CD14-positive monocyte (primary cell): ENCODE data around the gene CNEP1R1. TPM values are rescaled to one million over a fixed set of nuclear protein-coding genes. Genes with fewer than 3 reads are reported as not detected.

ENCODE experiments used
- DNase-seq, 3 donors: peaks; one replicate each; pipeline ENCODE4 v3.0.0-alpha.2; 2011 to 2022
- H2AFZ ChIP-seq: 2 replicates; pipeline ENCODE4 v1.6.0; 2012; ENCODE audit warnings: mild to moderate bottlenecking, low read depth, low read length, inconsistent platforms; ENCODE audit not compliant: insufficient read depth, poor library complexity, severe bottlenecking
- H3K27ac ChIP-seq, 2 donors: 1 replicate in 1 of 2; 2 replicates in 1 of 2; pipeline ENCODE4 v1.5.1; 2012 to 2013; ENCODE audit warnings: low read length in 2 of 2, control low read depth in 1 of 2, inconsistent platforms in 1 of 2, low read depth in 1 of 2, mild to moderate bottlenecking in 1 of 2
- H3K27me3 ChIP-seq, 2 donors: one replicate each; pipeline versions ENCODE4 v1.6.0 to v1.6.1; 2011 to 2013; ENCODE audit warnings: low read length in 2 of 2; ENCODE audit not compliant: control insufficient read depth in 2 of 2, insufficient read depth in 2 of 2
- H3K36me3 ChIP-seq, 2 donors: replicated peaks in 1 of 2; 1 replicate in 1 of 2; 2 replicates in 1 of 2; pipeline versions ENCODE4 v1.5.1 to v1.6.1; 2012 to 2013; ENCODE audit warnings: low read length in 2 of 2, control low read depth in 1 of 2, inconsistent platforms in 1 of 2, mild to moderate bottlenecking in 1 of 2; ENCODE audit not compliant: insufficient read depth in 2 of 2, control insufficient read depth in 1 of 2
- H3K4me1 ChIP-seq, 2 donors: 1 replicate in 1 of 2; 2 replicates in 1 of 2; pipeline versions ENCODE4 v1.5.1 to v1.6.1; 2012 to 2013; ENCODE audit warnings: low read length in 2 of 2, control low read depth in 1 of 2, inconsistent platforms in 1 of 2, mild to moderate bottlenecking in 1 of 2, moderate library complexity in 1 of 2; ENCODE audit not compliant: insufficient read depth in 2 of 2, control insufficient read depth in 1 of 2
- H3K4me2 ChIP-seq: replicated peaks from 2 replicates; pipeline ENCODE3; 2012; ENCODE audit warnings: low read length, moderate library complexity, mild to moderate bottlenecking; ENCODE audit not compliant: poor library complexity, severe bottlenecking; ENCODE audit errors: extremely low read depth
- H3K4me3 ChIP-seq, 3 experiments: fragments of 200-600 bp in 1 of 3; sonication (generic) in 1 of 3; replicated peaks in 1 of 3; 1 replicate in 2 of 3; 2 replicates in 1 of 3; pipeline ENCODE4 v1.5.1; 2011 to 2013; ENCODE audit warnings: low read length in 3 of 3, mild to moderate bottlenecking in 3 of 3, control low read depth in 2 of 3, low read depth in 2 of 3, inconsistent platforms in 1 of 3, moderate library complexity in 1 of 3
- H3K79me2 ChIP-seq: 2 replicates; pipeline ENCODE4 v1.6.0; 2012; ENCODE audit warnings: mild to moderate bottlenecking, control low read depth, inconsistent platforms, low read length, moderate library complexity; ENCODE audit not compliant: insufficient read depth
- H3K9ac ChIP-seq: 2 replicates; pipeline ENCODE4 v1.6.0; 2017; ENCODE audit warnings: low read length, mild to moderate bottlenecking; ENCODE audit not compliant: insufficient read depth, poor library complexity, severe bottlenecking
- H3K9me3 ChIP-seq, 2 donors: replicated peaks in 1 of 2; 1 replicate in 1 of 2; 2 replicates in 1 of 2; pipeline versions ENCODE4 v1.5.1 to v1.6.1; 2012 to 2013; ENCODE audit warnings: low read length in 2 of 2, control low read depth in 1 of 2; ENCODE audit not compliant: control insufficient read depth in 1 of 2, insufficient read depth in 1 of 2
- H4K20me1 ChIP-seq: 2 replicates; pipeline ENCODE4 v1.6.0; 2012; ENCODE audit warnings: mild to moderate bottlenecking, low read length, control low read depth, moderate library complexity; ENCODE audit not compliant: insufficient read depth
- H3K27ac Mint-ChIP-seq, 7 donors: one replicate each; pipeline ENCODE4 v1.8.0; 2020; ENCODE audit warnings: mild to moderate bottlenecking in 7 of 7, mixed read lengths in 7 of 7, moderate library complexity in 6 of 7, inconsistent platforms in 2 of 7
- H3K27me3 Mint-ChIP-seq, 3 donors: one replicate each; pipeline ENCODE4 v1.8.0; 2021 to 2022; ENCODE audit warnings: low read depth in 3 of 3, mild to moderate bottlenecking in 3 of 3, mixed read lengths in 3 of 3, moderate library complexity in 3 of 3, inconsistent platforms in 1 of 3
- H3K36me3 Mint-ChIP-seq, 2 donors: one replicate each; pipeline ENCODE4 v1.8.0; 2020; ENCODE audit warnings: mixed read lengths in 2 of 2, inconsistent platforms in 1 of 2, mild to moderate bottlenecking in 1 of 2
- H3K4me1 Mint-ChIP-seq: one replicate; pipeline ENCODE4 v1.8.0; 2020; ENCODE audit warnings: mild to moderate bottlenecking, mixed read lengths
- H3K4me3 Mint-ChIP-seq, 2 donors: one replicate each; pipeline ENCODE4 v1.8.0; 2020; ENCODE audit warnings: mild to moderate bottlenecking in 2 of 2, mixed read lengths in 2 of 2, moderate library complexity in 1 of 2
- H3K9me3 Mint-ChIP-seq, 7 donors: one replicate each; pipeline ENCODE4 v1.8.0; 2020 to 2022; ENCODE audit warnings: mixed read lengths in 7 of 7, mild to moderate bottlenecking in 6 of 7, moderate library complexity in 6 of 7, inconsistent platforms in 2 of 7
- CTCF ChIP-seq: fragments of 200-600 bp; IDR thresholded peaks from one replicate; pipeline ENCODE4 v1.8.0; 2022; ENCODE audit warnings: antibody characterized with exemption, mild to moderate bottlenecking
- WGBS: methylation state at CpG from one replicate; pipeline ENCODE4 v1.1.5; 2013; ENCODE audit warnings: missing lambda C conversion rate; ENCODE audit not compliant: insufficient coverage; 5-methylcytosine and 5-hydroxymethylcytosine counted together
- intact Hi-C, 2 donors: fragments of 100-400 bp; cut with micrococcal nuclease; formaldehyde crosslinking; loops; one replicate each; pipeline versions ENCODE4 v1.15.0 to v1.15.1; 2023
- polyA plus RNA-seq, 3 donors: library from polyadenylated mRNA; depleted of rRNA in 1 of 3; unstranded in 2 of 3; stranded (reverse) in 1 of 3; fragments of 300-500 nt in 2 of 3; fragments of >200 nt in 1 of 3; fragmentation: Illumina TruSeq in 2 of 3; gene quantifications; 1 replicate in 2 of 3; 2 replicates in 1 of 3; pipeline ENCODE4 v1.2.3, GENCODE V29; 2012 to 2021

The CNEP1R1 gene
- polyA plus RNA-seq, 3 donors, result 13.7 to 49.6 (median 19.3) TPM

GRCh38 chr16:50068550-50068949 is 43.5 kb downstream of the CNEP1R1 start:
- peak overlapping the region in 1 of 2 donors; percentile 87 for H3K27ac ChIP-seq
- H4K20me1 ChIP-seq, result peaks cover 60% of the 10 kb centered on the region
- H3K4me3 ChIP-seq, result peak overlapping the region in 1 of 3 experiments; percentile 7
- H2AFZ ChIP-seq, result no peak overlapping the region
- H3K27me3 Mint-ChIP-seq, result peaks cover 0 to 1% (median 0%) of the 10 kb centered on the region in 3 donors
- H3K4me1 ChIP-seq, result peaks cover 26% of the 10 kb centered on the region in 2 donors
- peaks cover 73% of the 10 kb centered on the region for H3K79me2 ChIP-seq
- no peaks in the 10 kb centered on the region for H3K9me3 Mint-ChIP-seq
- intact Hi-C loops, result loop anchor here (5.0 kb wide), 4 partner anchors 41 to 299 kb away; partner anchors contain the start of genes BRD7 (in 1 of the 2), CNEP1R1 (in 1 of the 2) and TENT4B (in 1 of the 2)
- H3K27ac Mint-ChIP-seq, result peak overlapping the region in 2 of 7 donors; percentile 81 to 89
- H3K9ac ChIP-seq, result no peak overlapping the region
- no peak for DNase-seq
- no CpG with 5 or more reads among the region's 4 CpGs for WGBS
- H3K4me2 ChIP-seq, result no peak overlapping the region
- peaks cover 37 to 54% of the 10 kb centered on the region in 2 donors for H3K36me3 ChIP-seq
- peaks cover 52 to 56% of the 10 kb centered on the region in 2 donors for H3K36me3 Mint-ChIP-seq
- no peak overlapping the region for H3K4me3 Mint-ChIP-seq
- no peaks in the 10 kb centered on the region for H3K27me3 ChIP-seq
- peaks cover 41% of the 10 kb centered on the region for H3K4me1 Mint-ChIP-seq
- H3K9me3 ChIP-seq, result no peaks in the 10 kb centered on the region
- no peak for TF ChIP-seq CTCF

- intact Hi-C loops, result loop anchor here (5.0 kb wide), 4 partner anchors 42 to 298 kb away; partner anchors contain the start of genes BRD7 (in 1 of the 2), CNEP1R1 (in 1 of the 2) and TENT4B (in 1 of the 2)
- Histone ChIP-seq H3K9ac (no peak overlapping the region), H2AFZ (no peak overlapping the region), H3K4me1 (peaks cover 26% of the 10 kb centered on the region in 2 donors), H4K20me1 (peaks cover 60% of the 10 kb centered on the region), H3K27me3 (no peaks in the 10 kb centered on the region), H3K9me3 (no peaks in the 10 kb centered on the region), H3K4me2 (no peak overlapping the region), H3K4me3 (no peak overlapping the region), H3K27ac (peak overlapping the region in 1 of 2 donors; percentile 33), H3K79me2 (peaks cover 78% of the 10 kb centered on the region), H3K36me3 (peaks cover 37 to 58% of the 10 kb centered on the region in 2 donors)
- H3K36me3 Mint-ChIP-seq, result peaks cover 53 to 59% of the 10 kb centered on the region in 2 donors
- DNase-seq, result no peak
- no CpG with 5 or more reads among the region's 1 CpG for WGBS
- peaks cover 42% of the 10 kb centered on the region for H3K4me1 Mint-ChIP-seq
- H3K4me3 Mint-ChIP-seq, result no peak overlapping the region
- H3K27me3 Mint-ChIP-seq, result peaks cover 0 to 1% (median 0%) of the 10 kb centered on the region in 3 donors
- TF ChIP-seq CTCF, result no peak
- no peaks in the 10 kb centered on the region for H3K9me3 Mint-ChIP-seq
- peak overlapping the region in 3 of 7 donors; percentile 32 to 50 (median 38) for H3K27ac Mint-ChIP-seq
These were observed 44.0 kb downstream of the CNEP1R1 start for GRCh38 chr16:50069060-50069459.
